Right renal pelvis (tissue), 4 donors: ENCODE measurements around the gene CACNG1. TPM values are rescaled to one million over a fixed set of nuclear protein-coding genes. Genes with fewer than 3 reads are reported as not detected.

ENCODE experiments used
- polyA plus RNA-seq, 4 donors: library from polyadenylated mRNA; unstranded; fragments of 120-200 nt; gene quantifications; one replicate each; pipeline ENCODE4 v1.2.1, GENCODE V29; 2013; ENCODE audit not compliant: insufficient read length in 4 of 4

CACNG1 gene
- polyA plus RNA-seq, 4 donors = not detected

Other genes starting within 250 kb of the CACNG1 start
- 1 to 10 TPM; 2.9 to 3.5 (median 3.0) TPM for gene CACNG5, start 209.4 kb upstream of the CACNG1 start, polyA plus RNA-seq
- gene CACNG4, start 79.8 kb upstream of the CACNG1 start, polyA plus RNA-seq = 1 to 10 TPM; 3.6 to 4.7 (median 3.8) TPM
- gene HELZ, start 200.6 kb downstream of the CACNG1 start, polyA plus RNA-seq = 10 to 100 TPM; 25.7 to 37.0 (median 30.7) TPM